GM19324 (cell line): ENCODE data around the gene P3R3URF.

ENCODE experiments used
- ATAC-seq: cut with Tn5 transposase; IDR thresholded peaks from one replicate; pipeline ENCODE4 v1.9.1; 2021; ENCODE audit warnings: mild to moderate bottlenecking, moderate library complexity; ENCODE audit not compliant: unreplicated experiment, low FRiP score

Gene P3R3URF

GRCh38 chr1:46194641-46195193, 18.4 kb upstream of the P3R3URF start:
- no peak for ATAC-seq

DNA sequence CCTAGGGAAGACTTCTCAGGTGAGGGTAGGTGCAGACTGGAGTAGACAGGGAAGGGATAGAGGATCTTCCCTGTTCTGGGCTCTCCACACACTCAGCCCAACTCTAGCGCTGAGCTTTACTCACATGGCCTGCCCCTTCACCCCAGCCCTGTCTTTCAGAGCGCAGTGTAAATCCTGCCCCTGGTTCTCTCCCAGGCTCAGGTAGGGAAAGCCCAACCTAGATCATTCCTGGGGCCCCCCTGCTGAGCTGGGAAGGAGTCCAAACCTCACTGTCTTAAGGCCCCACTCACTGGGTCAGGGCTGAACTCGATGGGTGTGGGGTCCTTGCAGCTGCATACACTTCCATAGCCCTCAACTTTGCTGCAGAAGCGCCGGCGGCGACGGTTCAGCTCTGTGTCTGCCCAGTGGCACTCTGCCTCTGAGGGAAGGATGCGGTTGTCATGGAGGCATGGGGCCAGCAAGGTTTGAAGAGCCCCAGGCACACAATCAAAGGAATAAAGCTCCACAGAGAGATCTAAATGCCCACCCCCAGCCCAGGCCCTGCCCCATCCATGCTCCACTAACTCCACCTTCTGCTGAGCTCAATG, 17.8 kb upstream of the P3R3URF start:
- no peak for ATAC-seq

DNA sequence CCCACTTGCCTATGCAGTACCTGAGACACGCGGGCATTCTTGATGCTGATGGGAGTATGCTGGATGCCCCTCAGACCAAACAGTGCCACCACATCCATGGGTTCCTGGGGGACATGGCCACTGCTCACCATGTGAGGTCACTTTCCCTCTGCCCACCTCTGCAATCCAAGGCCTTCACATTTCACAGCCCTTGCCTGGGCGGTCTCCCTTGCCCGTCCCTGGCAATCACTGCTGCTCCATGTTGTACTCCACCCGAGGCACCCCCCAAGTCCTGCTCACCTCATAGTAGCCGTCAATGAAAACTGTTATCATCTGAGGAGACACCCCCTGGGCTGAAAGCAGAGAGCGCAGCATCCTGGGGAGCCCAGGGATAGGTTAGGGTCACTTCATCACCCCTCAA, 17.0 kb upstream of the P3R3URF start:
- no peak for ATAC-seq

DNA sequence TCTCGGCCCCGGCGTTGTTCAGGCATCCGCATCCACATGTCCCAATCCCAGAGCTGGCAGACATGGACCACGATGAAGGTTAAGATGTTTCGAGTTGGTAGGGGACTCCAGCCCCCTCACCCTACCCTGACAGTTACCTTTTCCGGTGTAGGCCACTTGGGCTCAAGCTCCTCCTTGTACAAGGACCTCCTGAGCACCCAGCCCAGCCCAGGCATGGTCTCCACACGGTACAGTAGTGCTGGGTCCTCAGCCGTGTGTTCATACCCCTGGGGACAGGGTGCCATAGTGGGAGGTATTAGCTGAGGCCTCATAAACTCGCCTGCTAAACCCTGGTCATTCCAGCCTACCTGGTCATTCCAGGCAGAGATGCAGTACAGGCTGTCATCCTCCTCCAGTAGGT, 15.9 kb upstream of the P3R3URF start:
- ATAC-seq = no peak

- no peak for ATAC-seq
These were observed 14.9 kb upstream of the P3R3URF start for GRCh38 chr1:46191033-46191701.

DNA sequence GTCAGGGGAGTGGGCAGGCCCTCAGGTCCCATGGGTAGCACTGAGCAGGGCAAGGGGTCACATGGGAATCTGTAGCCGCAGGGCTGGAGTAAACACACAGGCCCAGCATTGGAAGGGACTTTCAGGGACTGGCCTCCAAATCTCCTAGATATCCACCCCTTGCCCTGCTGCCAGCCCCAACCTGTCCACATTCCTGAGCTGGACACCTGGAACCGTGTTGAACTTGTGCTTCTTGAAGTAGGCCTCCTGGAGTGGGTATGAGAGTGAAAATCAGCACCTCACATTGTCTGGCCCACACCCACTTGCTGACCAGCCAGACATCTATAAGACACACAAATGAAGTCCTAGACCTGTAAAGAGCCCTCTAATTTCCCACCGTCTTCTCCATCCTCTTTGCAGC, 14.3 kb upstream of the P3R3URF start:
- no peak for ATAC-seq

GRCh38 chr1:46188295-46189030, 12.2 kb upstream of the P3R3URF start:
- no peak for ATAC-seq

DNA sequence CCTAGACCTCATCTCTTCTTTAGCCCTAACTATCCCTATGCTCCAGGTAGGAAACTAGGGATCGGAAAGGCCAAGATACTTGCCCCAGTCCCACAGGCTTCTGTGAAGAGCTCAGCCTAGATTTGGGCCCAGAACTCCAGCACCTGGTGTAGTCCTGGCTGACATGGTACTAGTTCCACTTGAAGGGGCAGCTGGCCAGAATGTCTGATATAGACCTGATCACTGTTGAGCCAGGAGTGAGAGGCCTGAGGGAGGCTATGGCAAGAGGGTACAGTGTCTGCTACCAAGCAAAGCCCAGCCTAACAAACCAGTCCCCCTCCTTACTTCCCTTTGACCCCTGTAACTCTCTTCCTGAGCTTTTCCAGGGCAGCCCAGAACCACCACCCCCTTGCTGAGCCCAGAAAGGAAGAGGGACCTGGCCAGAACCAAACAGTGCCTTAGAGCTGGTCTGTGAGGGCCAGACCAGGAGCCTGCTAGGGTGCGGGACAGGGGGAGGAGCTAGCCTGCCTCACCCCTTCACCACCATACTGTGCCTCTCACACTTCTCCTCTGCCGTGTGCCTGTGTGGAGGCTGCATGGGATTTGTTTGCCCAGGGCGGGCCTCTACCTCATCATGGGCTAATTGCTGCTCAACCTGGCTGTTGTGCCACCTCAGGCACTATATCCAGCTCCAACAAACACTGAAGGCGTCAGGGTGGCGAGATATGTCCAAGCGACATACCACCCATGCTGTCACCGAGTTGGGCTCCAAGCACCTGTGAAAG, 11.0 kb upstream of the P3R3URF start:
- no peak for ATAC-seq

GRCh38 chr1:46186076-46186475, 9.8 kb upstream of the P3R3URF start:
- ATAC-seq = no peak

GRCh38 chr1:46184920-46185658, 8.8 kb upstream of the P3R3URF start:
- no peak for ATAC-seq

DNA sequence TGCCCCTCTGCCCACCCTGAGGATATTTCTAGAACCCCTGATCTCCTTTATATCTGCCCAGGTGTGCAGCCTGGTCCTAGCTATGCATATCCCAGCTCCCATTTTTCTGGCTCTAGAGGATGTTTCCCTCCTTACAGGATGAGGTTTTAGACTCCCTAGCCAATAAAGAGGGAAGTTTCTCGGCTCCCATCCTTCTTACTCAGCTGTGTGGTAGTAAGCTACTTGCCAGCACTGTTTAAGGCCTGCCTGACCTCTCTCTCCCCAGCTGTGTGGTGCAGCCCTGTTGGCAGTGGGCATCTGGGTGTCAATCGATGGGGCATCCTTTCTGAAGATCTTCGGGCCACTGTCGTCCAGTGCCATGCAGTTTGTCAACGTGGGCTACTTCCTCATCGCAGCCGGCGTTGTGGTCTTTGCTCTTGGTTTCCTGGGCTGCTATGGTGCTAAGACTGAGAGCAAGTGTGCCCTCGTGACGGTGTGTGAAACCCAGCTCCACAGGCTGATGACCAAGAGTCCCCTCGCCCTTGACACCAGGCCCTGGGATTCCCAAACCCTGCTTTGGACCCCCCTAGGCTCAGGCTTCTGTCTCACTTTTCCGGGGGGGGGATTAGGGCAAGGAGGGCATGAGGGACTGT, 7.8 kb upstream of the P3R3URF start:
- no peak for ATAC-seq

DNA sequence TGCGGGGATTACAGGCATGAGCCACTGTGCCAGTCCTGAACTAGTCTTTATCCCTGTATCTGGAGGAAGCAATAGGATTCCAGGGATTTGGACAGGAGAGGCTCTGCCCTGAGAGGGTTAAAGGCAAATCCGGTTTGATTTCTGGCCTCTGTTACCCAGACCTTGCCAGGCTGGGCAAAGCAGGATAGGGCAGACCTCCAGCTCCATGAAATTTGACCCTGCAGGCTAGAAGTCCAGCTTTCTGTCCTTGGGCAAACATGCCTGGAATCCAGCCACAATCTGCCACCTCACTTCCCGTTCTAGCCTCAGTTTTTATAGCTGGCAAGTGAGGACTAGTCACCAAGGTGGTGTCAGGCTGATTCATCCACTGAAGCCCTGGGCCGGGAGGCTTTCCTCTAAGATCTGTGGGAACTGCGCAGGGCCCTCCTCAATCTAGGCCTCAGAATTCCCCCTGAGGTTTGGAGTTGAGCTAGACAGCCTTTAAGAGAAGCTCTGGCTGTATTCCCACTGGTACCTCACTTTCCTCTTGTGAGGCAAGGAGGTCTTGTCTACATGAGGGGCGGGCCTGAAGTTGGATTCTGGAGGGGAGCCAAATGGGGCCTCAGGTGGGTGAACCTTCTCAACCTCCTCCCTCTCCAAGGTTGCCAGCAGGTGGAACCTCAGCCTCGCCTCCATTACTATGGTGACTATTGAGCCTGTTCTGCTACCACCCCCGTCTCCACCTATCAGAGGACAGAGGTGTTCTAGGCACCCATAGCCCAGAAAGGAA, 7.0 kb upstream of the P3R3URF start:
- ATAC-seq = no peak

GRCh38 chr1:46181343-46182260, 5.3 kb upstream of the P3R3URF start:
- no peak for ATAC-seq

DNA sequence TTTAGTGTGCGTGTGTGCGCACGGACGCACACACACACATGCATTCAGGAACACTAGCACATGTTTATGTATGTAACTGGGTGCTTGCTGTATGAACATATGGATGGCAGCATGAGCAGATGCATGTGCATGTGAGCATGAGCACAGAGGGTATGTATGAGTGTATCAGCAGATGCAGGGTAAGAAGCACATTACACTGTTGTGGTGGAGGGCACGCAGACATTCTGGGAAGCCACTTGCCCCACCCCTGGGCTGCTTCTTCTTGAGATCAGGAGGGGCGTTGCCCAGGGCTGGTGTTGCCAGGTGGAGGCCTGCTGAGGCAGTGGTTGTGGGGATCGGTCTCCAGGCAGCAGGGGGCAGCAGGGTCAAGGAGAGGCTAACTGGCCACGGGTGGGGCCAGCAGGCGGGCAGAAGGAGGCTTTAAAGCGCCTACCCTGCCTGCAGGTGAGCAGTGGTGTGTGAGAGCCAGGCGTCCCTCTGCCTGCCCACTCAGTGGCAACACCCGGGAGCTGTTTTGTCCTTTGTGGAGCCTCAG, 3.9 kb upstream of the P3R3URF start:
- ATAC-seq = no peak

- ATAC-seq = no peak
These were observed 3.1 kb upstream of the P3R3URF start for GRCh38 chr1:46179138-46180081.

DNA sequence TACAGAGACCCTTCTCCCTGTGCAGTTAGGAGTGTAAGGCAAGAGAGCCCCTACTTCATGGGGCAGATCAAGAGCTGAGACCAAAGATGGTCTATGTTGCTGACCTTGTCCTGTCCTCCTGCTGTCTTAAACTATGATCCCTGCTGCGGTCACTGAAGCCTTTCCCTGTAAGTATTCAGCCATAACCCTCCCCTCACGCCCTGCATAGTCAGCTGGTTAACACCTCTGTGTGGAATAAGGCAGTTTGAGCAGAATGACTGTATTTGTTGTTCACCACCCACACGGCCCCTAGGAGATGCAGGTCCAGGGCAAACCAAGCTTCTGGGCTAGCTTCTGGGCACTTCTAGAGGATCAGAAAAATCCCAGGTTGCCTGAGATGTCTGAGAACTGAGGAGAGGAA, 1.0 kb downstream of the P3R3URF start:
- ATAC-seq = no peak
